NCI-H2081 (cell line): ENCODE data around the gene BCORL1.

ENCODE experiments used
- DNase-seq, 2 experiments: peaks; one replicate each; lab custom pipeline; 2025; lab: John Stamatoyannopoulos, UW

BCORL1 gene

DNA sequence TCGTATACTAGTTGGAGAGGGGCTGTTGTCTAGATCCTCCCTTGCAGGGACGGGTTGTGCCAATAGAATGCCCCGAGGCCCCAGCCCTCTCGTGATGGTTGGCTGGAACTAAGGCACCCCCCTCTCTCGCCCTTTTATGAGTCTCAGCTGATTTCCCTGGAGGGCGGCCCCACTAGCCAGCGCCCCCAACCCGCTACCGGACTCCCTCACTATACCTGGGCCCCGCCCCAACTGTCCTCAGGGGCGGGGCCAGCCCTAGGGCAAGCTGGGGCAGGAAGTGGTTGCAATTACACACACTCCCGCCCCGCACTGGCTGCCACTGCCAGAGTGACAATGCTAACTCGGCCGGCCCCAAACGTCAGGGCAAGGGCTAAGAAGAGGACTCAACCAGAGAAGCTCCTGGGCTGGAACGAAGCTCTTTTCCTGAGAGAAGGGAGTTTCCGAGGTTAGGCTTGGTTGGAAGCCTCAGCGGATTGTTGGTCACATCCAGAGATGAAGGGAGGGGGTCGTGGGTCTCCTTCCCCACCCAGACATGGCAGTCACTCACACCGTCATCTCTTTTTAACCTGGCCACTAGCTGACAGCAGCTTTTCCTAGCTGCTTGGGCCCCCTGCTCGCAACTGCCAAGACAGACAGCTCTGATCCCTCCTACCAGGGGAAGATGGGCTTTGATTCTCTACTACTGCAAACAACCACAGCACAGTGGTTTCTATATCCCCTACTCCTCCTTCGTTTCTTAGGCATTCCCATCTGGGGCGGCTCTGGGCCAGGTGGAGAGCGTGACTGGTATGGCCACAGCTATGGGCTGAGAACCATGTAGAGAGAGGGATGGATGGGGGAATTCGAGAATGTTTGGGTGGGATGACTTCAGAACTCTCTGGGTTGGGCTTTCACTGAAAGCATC lies 21.0 kb upstream of the BCORL1 start:
- DNase-seq = peak; percentile 23 to 39

GRCh38 chrX:129963729-129964128 lies 18.7 kb upstream of the BCORL1 start:
- DNase-seq = no peak

DNA sequence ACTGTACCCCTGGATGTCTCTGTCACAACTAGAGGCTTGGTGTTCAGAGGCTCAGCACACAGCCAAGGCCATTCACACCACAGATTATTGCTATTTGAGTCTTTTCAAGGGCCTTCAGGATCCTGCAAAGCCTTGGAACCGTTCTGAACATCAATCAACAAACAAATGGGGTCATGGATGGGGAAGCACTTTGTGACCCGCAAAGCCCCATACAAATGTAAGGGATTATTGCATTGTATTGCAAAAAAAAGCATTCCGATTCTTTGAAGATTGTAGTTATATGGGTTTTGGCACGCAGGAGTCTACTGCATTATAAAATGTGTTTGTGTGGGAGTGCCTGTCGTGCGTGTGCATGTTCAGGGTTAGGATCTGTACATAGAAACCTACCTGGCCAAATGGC lies 17.3 kb upstream of the BCORL1 start:
- no peak for DNase-seq

DNA sequence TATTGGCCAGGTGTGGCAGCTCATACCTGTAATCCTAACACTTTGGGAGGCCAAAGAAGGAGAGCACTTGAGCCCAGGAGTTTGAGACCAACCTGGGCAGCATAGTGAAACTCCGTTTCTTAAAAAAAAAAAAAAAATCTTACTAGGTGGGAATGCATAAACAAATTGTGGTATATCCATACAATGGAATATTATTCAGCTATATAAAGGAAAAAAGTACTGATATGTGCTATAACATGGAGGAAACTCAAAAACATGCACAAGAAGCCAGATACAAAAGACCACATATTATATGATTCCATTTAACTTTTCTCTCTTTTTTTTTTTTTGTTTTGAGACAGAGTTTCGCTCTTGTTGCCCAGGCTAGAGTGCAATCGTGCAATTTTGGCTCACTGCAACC lies 13.5 kb upstream of the BCORL1 start:
- no peak for DNase-seq

GRCh38 chrX:129976441-129976840 lies 6.0 kb upstream of the BCORL1 start:
- no peak for DNase-seq

DNA sequence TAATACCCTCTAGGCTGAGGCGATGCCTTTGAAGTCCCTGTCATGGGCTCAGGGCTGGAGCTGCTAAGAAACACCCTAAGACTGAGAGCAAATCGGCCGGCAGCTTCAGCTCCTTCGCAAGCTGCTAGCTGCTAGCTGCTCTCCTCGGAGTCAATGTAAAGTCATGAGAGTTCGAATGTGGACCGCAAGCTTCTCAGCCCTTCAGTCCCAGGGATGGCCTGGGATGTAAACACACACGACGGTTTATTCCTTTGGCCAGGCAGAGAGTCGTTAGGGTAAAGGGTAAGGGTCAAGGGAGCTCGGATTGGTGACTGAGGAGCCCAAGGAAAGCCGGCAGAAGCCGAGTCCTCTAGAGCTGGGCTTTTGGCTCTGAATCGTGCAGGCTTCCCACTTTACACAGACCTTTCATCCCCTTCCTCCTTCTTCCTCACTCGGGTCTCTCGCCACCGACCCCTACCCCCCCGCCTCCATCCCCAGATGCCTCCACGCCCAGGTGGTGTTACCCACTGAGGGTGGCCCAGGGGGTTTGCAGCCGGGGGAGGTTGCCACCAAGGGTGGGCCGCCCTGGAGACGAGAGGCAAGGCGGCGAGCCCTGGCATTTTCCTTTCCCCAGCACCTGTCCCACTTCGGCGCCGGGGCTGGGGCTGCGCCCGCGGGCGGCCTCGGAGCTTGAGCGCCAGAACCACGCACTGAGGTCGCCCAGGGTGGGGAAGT lies 3.1 kb upstream of the BCORL1 start:
- DNase-seq = no peak

GRCh38 chrX:129980001-129980401 lies 2.4 kb upstream of the BCORL1 start:
- no peak for DNase-seq

GRCh38 chrX:129980540-129981199 lies 1.8 kb upstream of the BCORL1 start:
- DNase-seq = no peak

GRCh38 chrX:129981200-129981553 lies 1.3 kb upstream of the BCORL1 start:
- no peak for DNase-seq

DNA sequence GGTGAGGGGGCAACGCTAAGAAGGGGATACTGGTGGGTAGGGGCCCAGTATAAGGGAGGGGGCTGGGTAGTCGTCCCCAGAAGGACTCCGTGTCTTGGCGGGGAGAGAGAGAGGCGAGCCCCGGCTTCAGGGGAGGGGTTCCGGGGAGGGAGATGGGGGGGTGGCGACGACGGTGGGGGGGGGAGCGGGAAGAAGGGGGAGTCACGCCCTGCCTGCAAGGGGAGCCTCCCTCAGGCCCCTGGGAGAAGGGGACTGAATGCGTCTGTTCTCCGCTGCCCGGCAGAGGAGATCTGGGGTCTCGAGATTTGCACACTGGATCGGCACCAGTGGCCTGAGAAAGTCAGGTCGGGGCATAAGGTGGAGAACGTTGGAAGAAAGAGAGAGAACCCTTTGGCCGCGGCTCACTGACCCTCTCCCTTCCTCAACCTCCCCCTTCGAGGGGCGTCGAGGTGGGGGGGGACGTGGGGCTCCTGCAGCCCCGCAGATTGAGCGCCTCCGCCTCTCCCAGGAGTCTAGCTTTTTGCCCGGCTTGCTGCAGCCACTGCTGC lies 609 bp upstream of the BCORL1 start:
- no peak for DNase-seq

- no peak for DNase-seq
Measured at GRCh38 chrX:129983575-129984110, 1.2 kb downstream of the BCORL1 start.

GRCh38 chrX:129984111-129984958 lies 1.9 kb downstream of the BCORL1 start:
- DNase-seq = no peak

DNA sequence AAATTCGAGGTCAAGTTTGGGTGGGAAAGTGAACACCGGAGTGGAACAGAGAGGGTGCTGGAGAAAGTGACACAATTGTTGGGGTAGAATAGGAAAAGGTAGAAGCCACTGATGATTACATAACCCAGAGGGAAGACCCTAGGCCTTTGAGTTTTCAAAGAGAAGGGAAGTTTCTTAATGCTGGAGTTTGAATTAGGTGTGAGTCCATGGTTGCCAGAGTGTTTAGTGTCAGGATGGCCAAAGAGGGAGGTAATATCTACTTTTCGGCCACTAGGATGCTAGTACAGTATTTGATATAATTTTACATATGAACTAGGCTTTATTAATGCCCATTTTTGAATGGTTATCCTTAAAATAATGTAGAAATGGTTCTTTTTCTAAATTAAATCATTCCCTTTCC lies 5.4 kb downstream of the BCORL1 start:
- no peak for DNase-seq

GRCh38 chrX:129992181-129992580 lies 9.7 kb downstream of the BCORL1 start:
- DNase-seq = no peak

GRCh38 chrX:129996120-129996519 lies 13.7 kb downstream of the BCORL1 start:
- no peak for DNase-seq

- no peak for DNase-seq
Measured at GRCh38 chrX:129997086-129997485, 14.7 kb downstream of the BCORL1 start.

- DNase-seq = no peak
Measured at GRCh38 chrX:129998021-129998420, 15.6 kb downstream of the BCORL1 start.

DNA sequence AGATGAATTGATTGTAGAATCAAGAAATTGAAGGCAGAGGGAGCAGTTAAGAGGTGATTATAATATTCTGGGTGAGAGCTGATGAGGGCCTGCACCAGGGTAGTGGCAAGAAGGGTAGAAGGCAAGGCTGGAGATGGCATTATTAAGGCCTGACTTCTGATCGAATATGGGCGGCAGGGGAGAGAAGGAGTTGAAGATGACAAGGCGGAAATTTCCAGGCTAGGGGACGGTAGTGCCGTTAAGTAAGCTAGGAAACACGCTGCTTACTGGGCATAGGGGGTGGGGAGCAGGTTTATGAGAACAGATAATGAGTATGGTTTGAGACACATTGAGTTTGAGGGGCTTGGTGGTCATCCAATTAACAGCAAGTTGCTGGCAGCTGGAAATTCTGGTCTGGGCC lies 19.5 kb downstream of the BCORL1 start:
- DNase-seq = no peak

GRCh38 chrX:130002541-130002940 lies 20.1 kb downstream of the BCORL1 start:
- no peak for DNase-seq

GRCh38 chrX:130005089-130005807 lies 22.8 kb downstream of the BCORL1 start:
- DNase-seq = no peak
